Fibroblast of upper back skin (primary cell): ENCODE measurements around the gene NFE2L1.
"Not testable (repeated sequence)": the region's sequence is repeated elsewhere in the genome, so short reads cannot be mapped to it uniquely, and the experiment has no call there.

ENCODE experiments used
- DNase-seq: peaks from one replicate; pipeline ENCODE4 v3.0.0-alpha.2; 2013

Gene NFE2L1

GRCh38 chr17:48047741-48048383, at the start of gene NFE2L1:
Gene NFE2L1 (plus strand): TSS chr17:48048359. CDS start chr17:48051119, 2,760 bp downstream.
- peak; percentile 100 for DNase-seq

GRCh38 chr17:47999582-47999981, 48.6 kb upstream of the NFE2L1 start:
- DNase-seq: peak; percentile 42

GRCh38 chr17:48001197-48001596, 47.0 kb upstream of the NFE2L1 start:
- no peak for DNase-seq

- DNase-seq: not testable (repeated sequence)
Measured at GRCh38 chr17:48001657-48002056, 46.5 kb upstream of the NFE2L1 start.

GRCh38 chr17:48002266-48002915, 45.8 kb upstream of the NFE2L1 start:
- peak; percentile 86 for DNase-seq

DNA sequence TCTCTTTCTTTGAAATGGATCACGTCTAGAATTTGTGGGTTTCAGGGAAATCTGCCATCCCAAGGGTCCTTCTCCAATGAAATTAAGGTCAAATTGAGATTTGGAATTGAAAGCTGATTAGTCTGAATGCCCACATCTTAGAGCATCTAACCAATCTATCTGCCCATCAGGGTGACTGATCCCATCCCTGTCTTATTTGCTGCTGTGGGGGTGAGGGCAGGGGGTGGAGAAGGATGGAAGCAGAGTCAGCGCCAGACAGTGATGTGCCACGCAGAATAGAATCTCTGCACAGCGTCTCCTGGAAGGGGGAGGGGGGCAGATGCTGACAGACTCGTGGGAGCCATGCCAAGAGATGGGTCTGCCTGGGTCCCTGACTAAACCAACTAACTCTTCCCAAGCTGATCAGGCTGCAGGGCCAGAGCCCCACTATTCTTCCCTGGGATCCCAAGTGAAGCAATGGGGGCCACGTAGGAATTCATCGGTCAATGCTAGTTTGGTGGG, 45.2 kb upstream of the NFE2L1 start:
- DNase-seq: no peak

GRCh38 chr17:48003417-48004151, 44.6 kb upstream of the NFE2L1 start:
- peak; percentile 69 for DNase-seq

DNA sequence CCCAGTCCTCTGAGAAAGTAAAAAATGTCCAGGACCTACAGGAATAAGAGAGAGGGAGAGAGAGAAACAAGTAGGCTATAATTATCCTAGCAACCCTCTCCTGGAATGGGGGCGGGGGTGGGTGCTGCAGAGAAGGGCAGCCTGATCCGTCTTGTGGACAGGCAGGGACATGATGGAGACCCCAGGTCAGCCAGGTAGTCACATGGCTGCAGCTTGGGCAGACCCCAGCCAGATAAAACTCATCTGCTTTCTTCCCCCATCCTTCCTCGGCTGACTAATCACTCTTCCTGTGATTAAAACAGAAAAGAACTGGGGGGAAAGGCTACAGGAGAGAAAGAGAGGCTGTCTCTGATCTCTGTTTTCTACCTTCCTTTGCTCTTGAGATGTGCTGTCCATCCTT, 43.2 kb upstream of the NFE2L1 start:
- DNase-seq: no peak

- no peak for DNase-seq
Measured at GRCh38 chr17:48006936-48007709, 41.0 kb upstream of the NFE2L1 start.

GRCh38 chr17:48010193-48010592, 38.0 kb upstream of the NFE2L1 start:
- no peak for DNase-seq

GRCh38 chr17:48011405-48012150, 36.6 kb upstream of the NFE2L1 start:
- peak; percentile 68 for DNase-seq

DNA sequence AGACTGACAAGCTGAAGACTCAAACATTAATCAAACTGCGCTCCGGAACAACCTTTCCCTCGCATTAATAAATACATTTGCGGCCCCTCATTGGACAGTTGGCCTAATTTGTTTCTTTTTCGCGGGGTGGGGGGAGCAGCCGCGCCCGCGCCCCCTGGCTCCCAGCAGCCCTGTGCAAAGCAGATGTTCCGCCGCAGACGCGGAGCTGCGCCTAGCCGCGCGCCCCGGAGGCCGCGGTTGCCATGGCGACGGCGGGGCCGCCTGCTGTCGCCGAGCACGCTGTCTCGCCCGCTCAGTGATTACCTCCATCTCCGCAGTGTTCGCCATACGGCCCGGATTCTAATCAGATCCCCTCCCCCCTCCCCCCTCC, 36.0 kb upstream of the NFE2L1 start:
- DNase-seq: peak; percentile 39

GRCh38 chr17:48012654-48013053, 35.5 kb upstream of the NFE2L1 start:
- DNase-seq: no peak

GRCh38 chr17:48013876-48014594, 34.1 kb upstream of the NFE2L1 start:
- DNase-seq: no peak

DNA sequence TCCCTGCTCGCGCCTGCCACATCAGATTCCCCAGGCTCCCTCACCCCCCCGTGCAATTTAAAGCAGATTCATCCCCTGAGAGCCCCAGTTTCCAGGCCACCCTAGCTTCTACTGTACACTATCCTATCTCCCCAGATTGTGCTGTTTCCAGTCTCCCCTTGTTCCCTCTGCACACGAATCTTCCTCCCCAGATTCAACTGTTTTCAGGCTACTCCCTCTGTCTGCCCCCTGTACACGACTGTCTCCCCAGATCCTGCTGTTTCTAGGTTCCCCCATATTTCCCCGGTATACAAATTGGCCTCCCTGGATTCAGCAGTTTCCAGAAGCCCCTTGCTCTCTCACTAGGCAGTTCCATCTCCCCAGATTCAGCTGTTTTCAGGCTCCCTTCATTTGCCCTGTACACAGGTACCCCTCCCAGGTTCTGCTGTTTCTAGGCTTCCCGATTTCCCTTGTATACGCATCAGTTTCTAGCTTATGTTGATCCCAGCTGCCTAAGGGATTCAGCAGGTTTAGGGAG, 33.5 kb upstream of the NFE2L1 start:
- no peak for DNase-seq

DNA sequence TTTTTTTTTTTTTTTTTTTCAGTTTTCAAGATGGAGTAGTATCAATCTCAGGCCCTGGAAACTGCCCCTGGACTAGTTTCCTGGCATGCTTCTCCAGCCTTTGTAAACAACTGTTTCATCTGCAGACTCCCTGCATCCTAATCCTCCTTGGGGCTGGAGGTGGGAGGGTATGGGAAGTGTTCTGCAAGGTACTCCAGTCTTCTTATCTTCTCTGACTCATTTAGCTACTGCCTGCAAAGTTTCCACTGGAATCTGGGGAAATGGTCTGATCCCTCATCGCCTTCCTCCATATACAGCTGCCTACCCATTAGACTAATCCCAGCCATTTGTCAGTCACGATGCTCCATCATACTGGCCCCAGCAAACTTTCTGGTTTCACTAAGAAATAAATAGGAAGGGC, 32.0 kb upstream of the NFE2L1 start:
- DNase-seq: peak; percentile 26

DNA sequence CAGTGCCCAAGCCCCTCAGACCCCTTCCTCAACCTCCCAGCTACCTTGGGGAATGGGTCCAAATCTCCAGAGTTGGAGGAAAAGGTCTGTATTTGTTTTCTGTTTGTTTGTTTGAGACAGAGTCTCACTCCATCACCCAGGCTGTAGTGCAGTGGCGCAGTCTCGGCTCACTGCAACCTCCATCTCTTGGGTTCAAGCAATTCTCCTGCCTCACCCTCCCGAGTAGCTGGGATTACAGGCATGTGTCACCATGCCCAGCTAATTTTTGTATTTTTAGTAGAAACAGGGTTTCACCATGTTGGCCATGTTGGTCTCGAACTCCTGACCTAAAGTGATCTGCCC, 30.4 kb upstream of the NFE2L1 start:
- not testable (repeated sequence) for DNase-seq

GRCh38 chr17:48021934-48022333, 26.2 kb upstream of the NFE2L1 start:
- no peak for DNase-seq

DNA sequence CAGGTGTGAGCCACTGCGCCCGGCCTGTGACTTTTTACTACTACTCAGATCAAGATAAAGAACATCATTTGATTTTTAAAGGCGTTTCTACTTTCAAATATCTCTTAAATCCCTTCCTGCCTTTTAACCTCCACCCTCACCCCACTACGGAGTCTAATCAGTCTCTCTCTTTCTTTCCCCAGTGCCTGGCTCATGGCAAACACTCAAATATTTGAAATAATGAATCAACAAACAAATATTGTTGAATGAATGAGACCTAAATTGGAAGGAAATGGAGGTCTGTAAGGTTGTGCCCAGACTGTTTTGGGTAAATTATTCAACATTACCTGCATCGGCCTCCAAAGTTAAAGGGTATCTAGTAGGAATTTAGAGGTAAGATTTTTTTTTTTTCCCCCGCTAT, 25.3 kb upstream of the NFE2L1 start:
- no peak for DNase-seq

- peak; percentile 34 for DNase-seq
Measured at GRCh38 chr17:48023400-48024148, 24.6 kb upstream of the NFE2L1 start.
